Body of pancreas (tissue), 4 donors: ENCODE results near the gene DNMT3A.

ENCODE experiments used
- POLR2A ChIP-seq, 3 donors: fragments of 450-650 bp; IDR thresholded peaks; one replicate each; pipeline ENCODE4 v1.6.1; 2016; ENCODE audit warnings: antibody characterized with exemption in 3 of 3, mild to moderate bottlenecking in 2 of 3
- TF ChIP-seq, protein P1 (sequence below), 7 experiments: fragments of 450-650 bp in 4 of 7; fragments of 200-600 bp in 3 of 7; sonication (generic) in 3 of 7; IDR thresholded peaks; one replicate each; pipeline ENCODE4 v1.5.1; 2016 to 2019; ENCODE audit warnings: antibody characterized with exemption in 7 of 7

DNA sequence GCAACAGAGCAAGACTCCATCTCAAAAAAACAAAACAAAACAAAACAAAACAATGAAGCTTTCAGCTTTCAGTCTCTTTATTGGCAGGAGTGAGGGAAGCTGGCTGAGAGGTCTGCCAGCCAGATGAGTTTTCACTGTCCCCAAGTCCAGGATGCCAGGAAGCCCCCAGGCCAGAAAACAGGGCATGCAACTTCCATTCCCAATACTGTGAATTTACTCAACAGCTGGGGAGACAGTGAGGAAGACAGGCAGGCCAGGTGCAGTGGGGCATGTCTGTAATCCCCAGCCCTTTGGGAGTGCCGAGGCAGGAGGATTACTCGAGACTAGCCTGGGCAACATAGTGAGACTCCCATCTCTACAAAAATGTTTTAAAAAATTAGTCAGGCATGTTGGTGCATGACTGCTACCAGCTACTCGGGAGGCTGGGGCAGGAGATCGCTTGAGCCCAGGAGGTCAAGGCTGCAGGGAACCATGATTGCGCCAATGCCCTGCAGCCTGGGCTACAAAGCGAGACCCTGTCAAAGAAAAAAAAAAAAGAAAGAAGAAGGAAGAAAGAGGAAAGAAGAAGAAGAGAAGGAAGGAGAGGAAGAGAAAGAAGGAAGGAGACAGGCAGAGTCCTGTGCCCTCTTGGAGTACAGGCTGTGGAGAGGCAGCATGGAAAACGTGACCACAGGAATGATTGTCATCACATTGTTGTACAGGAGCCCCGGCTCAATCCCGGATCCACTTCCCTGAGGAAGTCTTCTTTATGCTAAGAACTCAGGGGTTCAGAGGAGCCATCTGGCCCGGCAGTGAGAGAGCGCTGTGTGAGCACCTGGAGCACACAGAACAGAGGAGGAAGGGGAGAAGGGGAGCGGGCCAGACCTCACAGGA is 144.2 kb downstream of the DNMT3A start:
- TF ChIP-seq POLR2A (IDR thresholded peaks at IDR 0.05): no peak
- TF ChIP-seq, protein P1, sequence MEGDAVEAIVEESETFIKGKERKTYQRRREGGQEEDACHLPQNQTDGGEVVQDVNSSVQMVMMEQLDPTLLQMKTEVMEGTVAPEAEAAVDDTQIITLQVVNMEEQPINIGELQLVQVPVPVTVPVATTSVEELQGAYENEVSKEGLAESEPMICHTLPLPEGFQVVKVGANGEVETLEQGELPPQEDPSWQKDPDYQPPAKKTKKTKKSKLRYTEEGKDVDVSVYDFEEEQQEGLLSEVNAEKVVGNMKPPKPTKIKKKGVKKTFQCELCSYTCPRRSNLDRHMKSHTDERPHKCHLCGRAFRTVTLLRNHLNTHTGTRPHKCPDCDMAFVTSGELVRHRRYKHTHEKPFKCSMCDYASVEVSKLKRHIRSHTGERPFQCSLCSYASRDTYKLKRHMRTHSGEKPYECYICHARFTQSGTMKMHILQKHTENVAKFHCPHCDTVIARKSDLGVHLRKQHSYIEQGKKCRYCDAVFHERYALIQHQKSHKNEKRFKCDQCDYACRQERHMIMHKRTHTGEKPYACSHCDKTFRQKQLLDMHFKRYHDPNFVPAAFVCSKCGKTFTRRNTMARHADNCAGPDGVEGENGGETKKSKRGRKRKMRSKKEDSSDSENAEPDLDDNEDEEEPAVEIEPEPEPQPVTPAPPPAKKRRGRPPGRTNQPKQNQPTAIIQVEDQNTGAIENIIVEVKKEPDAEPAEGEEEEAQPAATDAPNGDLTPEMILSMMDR (IDR thresholded peaks at IDR 0.05): no peak
